Thymus (tissue), 11 donors: ENCODE results near the gene PNKP. TPM values are rescaled to one million over a fixed set of nuclear protein-coding genes. Genes with fewer than 3 reads are reported as not detected.

Experiments
- DNase-seq, 9 donors: peaks; one replicate each; pipeline ENCODE4 v3.0.0-alpha.2; 2013; ENCODE audit warnings: low spot score in 9 of 9, low read depth in 6 of 9, missing footprints in 1 of 9
- H3K27ac ChIP-seq, 2 donors: one replicate each; pipeline ENCODE4 v1.5.1; 2013; ENCODE audit warnings: control low read depth in 1 of 2, low read depth in 1 of 2, low read length in 1 of 2, mild to moderate bottlenecking in 1 of 2, moderate library complexity in 1 of 2
- H3K27me3 ChIP-seq, 2 donors: one replicate each; pipeline ENCODE4 v1.5.1; 2013; ENCODE audit warnings: low read length in 1 of 2; ENCODE audit not compliant: control insufficient read depth in 2 of 2, insufficient read depth in 1 of 2
- H3K36me3 ChIP-seq, 2 donors: one replicate each; pipeline ENCODE4 v1.5.1; 2013; ENCODE audit warnings: low read length in 1 of 2, mild to moderate bottlenecking in 1 of 2, moderate library complexity in 1 of 2; ENCODE audit not compliant: control insufficient read depth in 2 of 2, insufficient read depth in 2 of 2
- H3K4me1 ChIP-seq, 2 donors: one replicate each; pipeline ENCODE4 v1.5.1; 2013; ENCODE audit warnings: low read length in 2 of 2; ENCODE audit not compliant: control insufficient read depth in 2 of 2, insufficient read depth in 2 of 2
- H3K4me3 ChIP-seq, 2 donors: one replicate each; pipeline ENCODE4 v1.5.1; 2013; ENCODE audit warnings: low read length in 2 of 2, control low read depth in 1 of 2, mild to moderate bottlenecking in 1 of 2
- H3K9me3 ChIP-seq, 2 donors: one replicate each; pipeline ENCODE4 v1.5.1; 2013; ENCODE audit warnings: low read length in 1 of 2, mild to moderate bottlenecking in 1 of 2; ENCODE audit not compliant: control insufficient read depth in 2 of 2, insufficient read depth in 1 of 2
- whole genome bisulfite sequencing: extraction: QIAGEN DNeasy Blood & Tissue Kit; methylation state at CpG from one replicate; pipeline ENCODE4 v1.1.7; 2013; 5-methylcytosine and 5-hydroxymethylcytosine counted together
- polyA plus RNA-seq: library from polyadenylated mRNA; stranded (reverse); fragments of 200-250 nt; gene quantifications from one replicate; pipeline ENCODE4 v1.2.3, GENCODE V29; 2013
- total RNA-seq: library from RNA; stranded (reverse); fragments of 120-200 nt; gene quantifications from one replicate; pipeline ENCODE4 v1.2.4, GENCODE V29; 2013
- donor health status: healthy.

PNKP gene
- total and polyA plus RNA-seq, 2 donors = 28.4 to 85.3 TPM

DNA sequence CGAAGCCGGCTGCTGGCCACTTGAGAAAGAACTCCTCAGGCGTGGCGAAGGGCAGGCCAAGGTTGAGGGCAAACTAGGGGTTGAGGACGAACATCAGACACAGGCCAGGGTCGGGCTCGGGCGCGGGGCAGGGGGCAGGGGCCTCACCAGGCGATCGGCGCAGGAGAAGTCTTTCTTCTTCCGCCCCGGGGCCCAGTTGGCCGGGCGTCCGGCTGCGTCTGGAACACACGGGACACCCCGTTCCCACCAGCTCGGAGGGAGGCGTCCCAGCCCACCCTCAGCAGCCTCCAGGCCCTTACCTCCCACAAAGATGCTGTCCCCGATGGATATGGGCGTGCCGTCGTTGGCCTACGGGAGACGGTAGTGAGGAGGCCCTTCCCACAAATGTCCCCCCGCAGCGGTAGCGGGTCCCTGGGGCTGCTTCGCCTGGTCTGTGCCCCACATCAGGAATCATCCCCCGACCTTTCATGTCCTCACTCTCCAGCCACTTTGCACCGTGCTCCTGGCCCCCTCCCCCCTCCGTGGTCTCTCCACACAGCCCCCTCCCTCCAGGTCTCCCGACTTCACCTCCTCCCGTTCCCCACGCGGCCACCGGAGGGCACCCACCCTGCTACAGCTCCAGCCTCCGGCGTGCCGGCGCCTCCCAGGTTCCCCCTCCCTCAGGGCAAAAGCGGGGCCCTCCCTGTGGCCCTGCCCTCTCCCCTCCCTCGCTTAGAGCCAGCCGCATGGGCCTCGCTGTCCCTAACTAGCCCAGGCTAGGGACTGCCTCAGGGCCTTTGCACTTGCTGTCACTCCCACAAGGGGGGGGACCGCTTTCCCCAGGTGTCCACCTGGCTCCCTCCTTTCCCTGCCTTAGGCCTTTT is 4.8 kb downstream of the PNKP start:
- Histone ChIP-seq H3K27me3 (no peaks in the 10 kb centered on the region), H3K4me3 (no peak overlapping the region), H3K27ac (no peak overlapping the region), H3K36me3 (peaks cover 66 to 75% of the 10 kb centered on the region in 2 donors), H3K9me3 (no peaks in the 10 kb centered on the region), H3K4me1 (peaks cover 16 to 32% of the 10 kb centered on the region in 2 donors)
- no peak for DNase-seq
- 94% methylated on average over 49 of the region's 49 CpGs for WGBS

DNA sequence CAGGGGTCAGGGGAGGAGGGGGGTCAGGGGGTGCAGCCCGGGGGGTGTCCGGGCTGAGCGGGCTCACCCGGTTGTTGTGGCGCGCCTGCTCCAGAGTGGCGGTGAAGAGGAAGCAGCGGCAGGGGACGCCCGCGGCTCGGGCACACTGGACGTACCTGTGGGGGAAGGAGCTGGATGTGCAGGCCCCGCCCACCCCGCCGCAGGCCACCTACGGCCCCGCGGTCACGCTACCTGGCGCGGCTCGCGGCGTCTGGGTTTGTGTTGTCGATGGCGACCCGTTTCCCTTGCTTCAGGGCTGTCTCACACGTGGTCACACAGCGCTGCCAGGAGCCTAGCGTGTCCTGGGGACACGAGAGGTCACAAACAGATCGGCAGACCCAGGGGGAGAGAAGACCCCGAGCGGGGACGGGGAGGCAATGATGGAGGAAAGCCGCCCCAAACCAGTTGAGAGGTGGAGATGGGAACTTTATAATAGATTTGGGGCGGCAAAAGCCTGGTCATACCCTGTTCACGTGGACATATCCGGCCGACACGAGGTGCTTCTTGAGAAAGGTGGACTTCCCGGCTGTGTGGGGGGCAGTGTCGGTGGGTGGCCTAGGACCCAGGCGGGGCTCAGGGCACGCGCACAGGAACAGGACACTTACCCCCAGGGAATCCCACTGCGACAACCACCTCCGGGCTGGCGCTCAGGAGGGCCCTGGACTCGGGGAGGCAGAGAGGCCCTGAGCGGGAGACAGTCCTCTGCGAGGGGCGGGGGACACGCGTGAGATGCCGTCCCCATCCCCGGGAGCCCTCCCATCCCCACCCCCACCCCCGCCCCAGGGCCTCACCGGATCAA is 5.6 kb downstream of the PNKP start:
- no peak overlapping the region for H3K27ac ChIP-seq
- peaks cover 75 to 84% of the 10 kb centered on the region in 2 donors for H3K36me3 ChIP-seq
- H3K4me1 ChIP-seq = peaks cover 16 to 32% of the 10 kb centered on the region in 2 donors
- WGBS = 94% methylated on average over 60 of the region's 60 CpGs
- no peaks in the 10 kb centered on the region for H3K27me3 ChIP-seq
- no peaks in the 10 kb centered on the region for H3K9me3 ChIP-seq
- no peak for DNase-seq
- H3K4me3 ChIP-seq = no peak overlapping the region

DNA sequence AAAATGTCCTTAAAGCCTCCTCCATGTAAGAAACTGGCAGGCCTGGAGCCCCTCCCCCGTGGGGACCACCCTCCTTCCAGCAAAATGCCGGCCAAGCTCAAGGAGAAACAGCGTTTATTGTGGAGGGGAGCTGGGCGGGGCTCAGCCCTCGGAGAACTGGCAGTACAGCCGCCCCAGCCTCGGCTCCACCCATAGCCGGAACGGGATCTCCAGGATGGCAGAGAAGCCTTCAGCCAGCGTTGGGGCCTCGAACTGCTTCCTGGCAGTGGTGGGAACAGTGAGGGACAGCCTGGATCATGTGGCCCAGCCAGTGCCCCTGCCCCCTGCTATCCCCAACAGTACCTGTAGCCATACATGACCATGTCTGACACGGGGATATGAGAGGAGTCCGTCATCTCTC is 6.3 kb downstream of the PNKP start:
- H3K4me3 ChIP-seq = no peak overlapping the region
- H3K36me3 ChIP-seq = peaks cover 80 to 90% of the 10 kb centered on the region in 2 donors
- H3K27ac ChIP-seq = no peak overlapping the region
- no peaks in the 10 kb centered on the region for H3K9me3 ChIP-seq
- no peaks in the 10 kb centered on the region for H3K27me3 ChIP-seq
- peaks cover 9 to 25% of the 10 kb centered on the region in 2 donors for H3K4me1 ChIP-seq
- WGBS = 90% methylated on average over 13 of the region's 13 CpGs
- DNase-seq = no peak

DNA sequence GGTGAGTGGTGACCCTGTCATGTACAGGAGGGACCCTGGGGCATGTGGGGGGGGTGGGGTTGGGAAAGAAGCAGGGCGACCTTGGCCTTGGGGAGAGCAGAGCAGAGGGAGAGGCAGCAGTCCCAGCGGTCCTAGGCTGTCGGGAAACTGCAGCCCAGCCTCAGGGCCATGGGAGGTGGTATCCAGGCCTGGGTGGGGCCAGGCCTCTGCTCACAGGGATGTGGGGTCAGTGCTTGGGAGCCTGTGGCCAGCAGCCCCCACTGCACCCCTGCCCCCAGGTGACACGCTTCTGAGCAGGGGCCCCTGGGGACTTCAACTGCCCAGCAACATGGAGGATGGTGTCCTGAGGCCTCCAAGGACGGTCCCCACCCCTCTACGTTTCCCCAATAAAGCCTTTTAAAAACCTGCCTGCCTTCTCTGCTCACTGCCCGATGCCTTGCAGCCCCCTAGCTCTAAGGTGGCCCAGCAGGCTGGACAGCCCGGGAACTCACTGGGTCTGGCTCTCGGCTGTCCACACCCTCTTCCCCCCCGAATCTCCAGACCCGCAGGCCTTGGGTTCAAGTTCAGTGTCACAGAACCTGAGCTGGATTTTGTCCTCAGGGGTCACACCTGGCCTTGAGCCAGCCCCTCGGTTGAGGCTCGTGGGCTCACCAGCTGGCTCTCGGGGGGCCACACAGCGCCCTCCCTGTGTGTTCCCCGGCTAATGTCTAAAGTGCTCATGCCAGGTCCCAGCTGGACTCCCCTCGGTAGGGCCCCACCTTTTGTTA is 6.9 kb downstream of the PNKP start:
- H3K4me1 ChIP-seq = peaks cover 5 to 20% of the 10 kb centered on the region in 2 donors
- H3K36me3 ChIP-seq = peaks cover 81 to 96% of the 10 kb centered on the region in 2 donors
- H3K9me3 ChIP-seq = no peaks in the 10 kb centered on the region
- no peak overlapping the region for H3K27ac ChIP-seq
- no peak overlapping the region for H3K4me3 ChIP-seq
- H3K27me3 ChIP-seq = no peaks in the 10 kb centered on the region
- DNase-seq = no peak
- WGBS = 94% methylated on average over 17 of the region's 17 CpGs

DNA sequence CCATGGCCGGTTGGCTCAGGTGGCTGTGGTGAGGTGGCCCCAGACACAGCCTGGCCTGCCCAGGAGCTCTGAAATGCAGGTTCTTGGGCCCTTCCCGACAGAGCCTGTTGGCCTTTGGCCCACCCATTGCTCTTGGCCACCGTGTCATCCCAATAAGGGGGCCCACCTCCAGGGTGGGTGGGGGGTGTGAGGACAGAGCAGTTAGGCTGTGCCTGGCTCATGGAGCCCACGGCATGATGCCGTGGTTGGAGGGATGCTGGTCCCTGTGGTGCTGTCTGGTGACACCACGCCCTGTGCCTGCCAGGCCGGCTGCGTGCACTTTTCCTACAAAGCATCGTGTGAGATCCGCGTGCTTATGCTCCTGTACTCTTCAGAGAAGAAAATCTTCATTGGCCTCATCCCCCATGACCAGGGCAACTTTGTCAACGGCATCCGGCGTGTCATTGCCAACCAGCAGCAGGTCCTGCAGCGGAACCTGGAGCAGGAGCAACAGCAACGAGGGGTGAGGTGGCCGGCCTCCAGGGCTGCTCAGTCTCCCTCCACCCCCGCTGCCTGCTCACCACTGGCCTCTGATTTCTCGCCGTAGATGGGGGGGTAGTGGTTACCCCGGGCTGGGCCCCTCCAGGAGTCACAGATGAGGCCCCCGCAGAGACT is 7.6 kb downstream of the PNKP start:
- H3K4me3 ChIP-seq = no peak overlapping the region
- DNase-seq = no peak
- H3K9me3 ChIP-seq = no peaks in the 10 kb centered on the region
- H3K27me3 ChIP-seq = no peaks in the 10 kb centered on the region
- H3K4me1 ChIP-seq = peaks cover 0 to 13% of the 10 kb centered on the region in 2 donors
- no peak overlapping the region for H3K27ac ChIP-seq
- peaks cover 84 to 99% of the 10 kb centered on the region in 2 donors for H3K36me3 ChIP-seq
- 96% methylated on average over 22 of the region's 22 CpGs for WGBS

DNA sequence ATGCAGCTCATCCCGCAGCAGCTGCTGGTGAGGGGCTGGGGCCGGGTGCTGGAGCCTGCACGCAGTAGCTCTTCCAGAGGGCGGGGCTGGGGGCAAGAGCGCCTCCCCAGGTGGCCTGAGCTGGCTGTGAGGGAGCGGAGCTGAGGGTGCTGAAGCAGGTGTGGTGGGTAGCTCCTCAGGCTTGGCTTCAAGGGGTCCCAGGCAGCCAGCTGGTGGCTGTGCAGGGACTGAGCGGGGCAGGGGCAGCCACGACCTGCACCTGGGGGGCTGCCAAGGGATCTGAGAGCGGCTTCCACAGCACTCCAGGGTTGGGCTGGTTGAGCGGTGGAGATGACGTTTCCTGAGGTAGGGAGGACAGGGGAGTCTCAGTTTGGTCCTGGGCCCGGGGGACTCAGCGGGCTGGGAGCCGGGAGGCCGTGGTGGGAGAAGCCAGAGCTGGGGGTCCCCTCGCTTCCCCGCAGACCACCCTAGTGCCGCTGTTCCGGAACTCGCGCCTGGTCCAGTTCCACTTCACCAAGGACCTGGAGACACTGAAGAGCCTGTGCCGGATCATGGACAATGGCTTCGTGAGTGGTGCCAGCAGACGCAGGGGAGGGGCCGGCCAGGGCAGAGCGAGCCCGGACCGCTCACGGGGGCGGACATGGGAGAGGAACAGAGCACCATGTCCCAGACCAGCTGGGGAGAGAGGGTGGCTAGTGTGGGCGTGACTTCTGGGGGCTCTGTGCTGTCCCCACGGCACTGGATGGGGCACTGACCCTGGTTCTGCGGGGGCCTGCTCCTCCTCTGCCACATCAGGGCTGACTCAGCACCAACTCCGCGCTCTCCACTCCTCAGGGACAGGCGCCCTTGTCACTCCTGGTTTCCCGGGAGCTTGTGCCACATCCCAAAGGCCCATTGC is 9.0 kb downstream of the PNKP start:
- Histone ChIP-seq H3K27ac (peak overlapping the region in 1 of 2 donors; percentile 20), H3K4me1 (peaks cover 0 to 21% of the 10 kb centered on the region in 2 donors), H3K27me3 (no peaks in the 10 kb centered on the region), H3K36me3 (peaks cover 76 to 89% of the 10 kb centered on the region in 2 donors), H3K9me3 (no peaks in the 10 kb centered on the region), H3K4me3 (no peak overlapping the region)
- peak in 1 of 9 donors; percentile 36 for DNase-seq
- WGBS = 91% methylated on average over 37 of the region's 37 CpGs

DNA sequence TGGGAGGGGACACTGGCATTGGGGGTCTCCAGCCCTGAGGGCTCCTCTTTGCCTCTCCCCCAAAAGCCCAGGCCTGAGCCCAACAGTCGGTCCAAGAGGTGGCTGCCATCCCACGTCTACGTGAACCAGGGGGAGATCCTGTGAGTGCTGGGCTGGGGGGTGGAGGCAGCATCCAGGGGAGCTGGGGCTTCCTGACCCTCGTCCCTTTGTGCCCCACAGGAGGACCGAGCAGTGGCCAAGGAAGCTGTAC is 9.6 kb downstream of the PNKP start:
- no peaks in the 10 kb centered on the region for H3K9me3 ChIP-seq
- no peak overlapping the region for H3K27ac ChIP-seq
- H3K36me3 ChIP-seq = peaks cover 71 to 83% of the 10 kb centered on the region in 2 donors
- no peaks in the 10 kb centered on the region for H3K27me3 ChIP-seq
- no peak for DNase-seq
- H3K4me1 ChIP-seq = peaks cover 0 to 25% of the 10 kb centered on the region in 2 donors
- H3K4me3 ChIP-seq = no peak overlapping the region
- WGBS = 95% methylated on average over 5 of the region's 5 CpGs
